ENCODE measurements around the gene LRP1B.

DNA sequence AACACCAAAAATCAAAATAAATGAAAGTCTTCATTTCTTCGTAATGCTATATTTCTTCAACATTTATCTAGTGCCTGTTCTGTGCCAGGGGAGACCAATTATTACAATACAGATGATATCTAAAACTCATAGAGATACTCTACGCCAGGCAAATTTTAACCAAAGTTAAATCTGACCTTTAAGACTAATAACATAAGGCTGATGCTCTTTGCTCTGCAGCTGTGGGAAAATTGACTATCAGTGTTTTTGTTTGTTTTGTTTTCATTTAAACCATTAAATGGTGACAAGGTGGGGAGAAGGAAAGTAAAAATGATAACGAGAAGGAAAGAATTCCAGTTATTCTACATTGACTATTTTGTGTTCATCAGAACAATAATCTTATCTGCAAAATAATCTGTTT, 406.4 kb downstream of the LRP1B start:
- TF ChIP-seq CEBPB (IDR thresholded peaks at IDR 0.05) (no peak), TAF1 (IDR thresholded peaks at IDR 0.05; ENCODE audit: low read depth) (no peak), EP300 (IDR thresholded peaks at IDR 0.05; ENCODE audit: borderline replicate concordance) (no peak), CREB1 (IDR thresholded peaks at IDR 0.05; ENCODE audit: low read depth) (no peak), ZBTB7A (IDR thresholded peaks at IDR 0.05; ENCODE audit: low read depth) (no peak), REST (IDR thresholded peaks at IDR 0.05; ENCODE audit: low read depth) (no peak), TCF12 (IDR thresholded peaks at IDR 0.05; ENCODE audit: low read depth) (no peak), NFIC (IDR thresholded peaks at IDR 0.05) (no peak), FOXM1 (IDR thresholded peaks at IDR 0.05; ENCODE audit: borderline replicate concordance, low read depth) (no peak), TEAD4 (IDR thresholded peaks at IDR 0.05) (no peak)
- TF ChIP-seq, protein P1, sequence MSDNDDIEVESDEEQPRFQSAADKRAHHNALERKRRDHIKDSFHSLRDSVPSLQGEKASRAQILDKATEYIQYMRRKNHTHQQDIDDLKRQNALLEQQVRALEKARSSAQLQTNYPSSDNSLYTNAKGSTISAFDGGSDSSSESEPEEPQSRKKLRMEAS (IDR thresholded peaks at IDR 0.05): no peak

All from Ishikawa (cell line).